Erythroblast (primary cell): ENCODE measurements around the gene CYP4F2.

ENCODE experiments used
- GATA1 ChIP-seq: IDR thresholded peaks from 2 replicates; pipeline ENCODE4 v1.6.1; 2011; ENCODE audit warnings: low read depth, mild to moderate bottlenecking, control low read depth, low read length, moderate library complexity
- POLR2A ChIP-seq: IDR thresholded peaks from 2 replicates; pipeline ENCODE4 v1.6.1; 2011; ENCODE audit warnings: mild to moderate bottlenecking, low read length

DNA sequence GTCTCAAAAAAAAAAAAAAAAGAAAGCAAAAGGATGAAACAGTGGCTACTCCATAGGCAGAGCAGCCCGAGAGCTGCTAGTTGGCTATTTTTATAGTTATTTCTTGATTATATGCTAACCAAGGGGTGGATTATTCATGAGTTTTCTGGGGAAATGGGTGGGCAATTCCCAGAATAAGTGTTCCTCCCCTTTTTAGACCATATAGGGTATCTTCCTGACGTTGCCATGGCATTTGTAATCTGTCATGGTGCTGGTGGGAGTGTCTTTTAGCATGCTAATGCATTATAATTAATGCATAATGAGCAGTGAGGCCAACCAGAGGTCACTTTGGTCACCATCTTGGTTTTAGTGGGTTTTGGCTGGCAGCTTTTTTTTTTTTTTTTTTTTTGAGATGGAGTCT lies 57.0 kb downstream of the CYP4F2 start:
- TF ChIP-seq POLR2A (no peak), GATA1 (no peak)
